ENCODE measurements around the gene NCKIPSD.

NCKIPSD gene

GRCh38 chr3:48652923-48653715, 32.6 kb downstream of the NCKIPSD start:
- peaks cover 21% of the 10 kb centered on the region for H3K4me1 Mint-ChIP-seq (ENCODE audit: low read depth)

GRCh38 chr3:48651771-48652170, 33.9 kb downstream of the NCKIPSD start:
- no peak for DNase-seq
- no peak overlapping the region for H3K27ac Mint-ChIP-seq
- no peaks in the 10 kb centered on the region for H3K27me3 Mint-ChIP-seq
- H3K4me3 Mint-ChIP-seq, result no peak overlapping the region
- H3K9me3 Mint-ChIP-seq, result no peaks in the 10 kb centered on the region
- peaks cover 12% of the 10 kb centered on the region for H3K4me1 Mint-ChIP-seq (ENCODE audit: low read depth)
- H3K36me3 Mint-ChIP-seq (ENCODE audit: low read depth), result peaks cover 24% of the 10 kb centered on the region

More at GRCh38 chr3:48652923-48653715, 32.6 kb downstream of the NCKIPSD start:
- Mint-ChIP-seq H3K27ac (no peak overlapping the region), H3K27me3 (no peaks in the 10 kb centered on the region), H3K4me3 (no peak overlapping the region), H3K9me3 (no peaks in the 10 kb centered on the region), H3K36me3 (ENCODE audit: low read depth) (peaks cover 24% of the 10 kb centered on the region)
- DNase-seq, result no peak

GRCh38 chr3:48650723-48651122, 35.0 kb downstream of the NCKIPSD start:
- H3K36me3 Mint-ChIP-seq (ENCODE audit: low read depth), result peaks cover 27% of the 10 kb centered on the region
- no peaks in the 10 kb centered on the region for H3K9me3 Mint-ChIP-seq
- H3K27me3 Mint-ChIP-seq, result no peaks in the 10 kb centered on the region
- peaks cover 7% of the 10 kb centered on the region for H3K4me1 Mint-ChIP-seq (ENCODE audit: low read depth)
- no peak overlapping the region for H3K4me3 Mint-ChIP-seq
- DNase-seq, result no peak
- H3K27ac Mint-ChIP-seq, result no peak overlapping the region

GRCh38 chr3:48648188-48648850, 37.4 kb downstream of the NCKIPSD start:
- DNase-seq, result no peak
- Mint-ChIP-seq H3K36me3 (ENCODE audit: low read depth) (peaks cover 21% of the 10 kb centered on the region), H3K4me1 (ENCODE audit: low read depth) (no peaks in the 10 kb centered on the region), H3K27me3 (no peaks in the 10 kb centered on the region), H3K9me3 (no peaks in the 10 kb centered on the region), H3K27ac (no peak overlapping the region), H3K4me3 (no peak overlapping the region)

- no peaks in the 10 kb centered on the region for H3K27me3 Mint-ChIP-seq
- DNase-seq, result no peak
- H3K36me3 Mint-ChIP-seq (ENCODE audit: low read depth), result peaks cover 20% of the 10 kb centered on the region
- no peaks in the 10 kb centered on the region for H3K4me1 Mint-ChIP-seq (ENCODE audit: low read depth)
- no peaks in the 10 kb centered on the region for H3K9me3 Mint-ChIP-seq
- H3K4me3 Mint-ChIP-seq, result no peak overlapping the region
- H3K27ac Mint-ChIP-seq, result no peak overlapping the region
Observed at GRCh38 chr3:48647714-48648113, 38.0 kb downstream of the NCKIPSD start.

- H3K4me3 Mint-ChIP-seq, result no peak overlapping the region
- H3K9me3 Mint-ChIP-seq, result no peaks in the 10 kb centered on the region
- no peaks in the 10 kb centered on the region for H3K27me3 Mint-ChIP-seq
- H3K27ac Mint-ChIP-seq, result no peak overlapping the region
- no peak for DNase-seq
- H3K36me3 Mint-ChIP-seq (ENCODE audit: low read depth), result peaks cover 25% of the 10 kb centered on the region
- no peaks in the 10 kb centered on the region for H3K4me1 Mint-ChIP-seq (ENCODE audit: low read depth)
Observed at GRCh38 chr3:48644898-48645760, 40.6 kb downstream of the NCKIPSD start.

GRCh38 chr3:48642605-48643004, 43.1 kb downstream of the NCKIPSD start:
- no peaks in the 10 kb centered on the region for H3K27me3 Mint-ChIP-seq
- H3K27ac Mint-ChIP-seq, result no peak overlapping the region
- no peak for DNase-seq
- H3K36me3 Mint-ChIP-seq (ENCODE audit: low read depth), result peaks cover 34% of the 10 kb centered on the region
- no peaks in the 10 kb centered on the region for H3K9me3 Mint-ChIP-seq
- H3K4me1 Mint-ChIP-seq (ENCODE audit: low read depth), result no peaks in the 10 kb centered on the region
- no peak overlapping the region for H3K4me3 Mint-ChIP-seq

- no peak overlapping the region for H3K4me3 Mint-ChIP-seq
- no peak for DNase-seq
- H3K36me3 Mint-ChIP-seq (ENCODE audit: low read depth), result peaks cover 31% of the 10 kb centered on the region
- no peaks in the 10 kb centered on the region for H3K9me3 Mint-ChIP-seq
- no peaks in the 10 kb centered on the region for H3K27me3 Mint-ChIP-seq
- H3K27ac Mint-ChIP-seq, result no peak overlapping the region
- H3K4me1 Mint-ChIP-seq (ENCODE audit: low read depth), result peaks cover 5% of the 10 kb centered on the region
Observed at GRCh38 chr3:48641396-48641795, 44.3 kb downstream of the NCKIPSD start.

GRCh38 chr3:48639944-48640606, 45.6 kb downstream of the NCKIPSD start:
- Mint-ChIP-seq H3K9me3 (no peaks in the 10 kb centered on the region), H3K27me3 (no peaks in the 10 kb centered on the region), H3K36me3 (ENCODE audit: low read depth) (peaks cover 32% of the 10 kb centered on the region), H3K4me1 (ENCODE audit: low read depth) (peaks cover 12% of the 10 kb centered on the region), H3K4me3 (no peak overlapping the region), H3K27ac (no peak overlapping the region)
- no peak for DNase-seq

GRCh38 chr3:48637305-48637704, 48.4 kb downstream of the NCKIPSD start:
- peaks cover 23% of the 10 kb centered on the region for H3K4me1 Mint-ChIP-seq (ENCODE audit: low read depth)
- no peaks in the 10 kb centered on the region for H3K9me3 Mint-ChIP-seq
- peaks cover 32% of the 10 kb centered on the region for H3K36me3 Mint-ChIP-seq (ENCODE audit: low read depth)
- no peaks in the 10 kb centered on the region for H3K27me3 Mint-ChIP-seq
- H3K27ac Mint-ChIP-seq, result peak overlapping the region; percentile 20
- DNase-seq, result no peak
- no peak overlapping the region for H3K4me3 Mint-ChIP-seq

GRCh38 chr3:48636149-48636655, 49.5 kb downstream of the NCKIPSD start:
- H3K27ac Mint-ChIP-seq, result no peak overlapping the region
- no peaks in the 10 kb centered on the region for H3K27me3 Mint-ChIP-seq

GRCh38 chr3:48635222-48636021, 50.3 kb downstream of the NCKIPSD start, which contains the start of gene SLC26A6:
TSS of gene SLC26A6 (minus strand) at chr3:48635461. CDS start at chr3:48635393, 68 bp downstream.
- Mint-ChIP-seq H3K4me3 (peak within 1 kb of the TSS; percentile 86), H3K27me3 (no peaks in the 10 kb centered on the region), H3K27ac (peak within 1 kb of the TSS; percentile 87), H3K36me3 (ENCODE audit: low read depth) (peaks cover 40% of the 10 kb centered on the region), H3K9me3 (no peaks in the 10 kb centered on the region), H3K4me1 (ENCODE audit: low read depth) (peaks cover 23% of the 10 kb centered on the region)
- peak; percentile 96 for DNase-seq

More at GRCh38 chr3:48636149-48636655, 49.5 kb downstream of the NCKIPSD start:
- H3K9me3 Mint-ChIP-seq, result no peaks in the 10 kb centered on the region
- peaks cover 32% of the 10 kb centered on the region for H3K36me3 Mint-ChIP-seq (ENCODE audit: low read depth)
- H3K4me1 Mint-ChIP-seq (ENCODE audit: low read depth), result peaks cover 23% of the 10 kb centered on the region
- no peak for DNase-seq
- H3K4me3 Mint-ChIP-seq, result peak overlapping the region; percentile 86

GRCh38 chr3:48634661-48635221, 51.0 kb downstream of the NCKIPSD start:
- Mint-ChIP-seq H3K27ac (peak overlapping the region; percentile 47), H3K9me3 (no peaks in the 10 kb centered on the region), H3K4me3 (peak overlapping the region; percentile 86), H3K4me1 (ENCODE audit: low read depth) (peaks cover 23% of the 10 kb centered on the region), H3K27me3 (no peaks in the 10 kb centered on the region), H3K36me3 (ENCODE audit: low read depth) (peaks cover 43% of the 10 kb centered on the region)
- DNase-seq, result peak; percentile 74
